Liver (tissue), 9 donors: Measurements from ENCODE around the gene MVP. TPM values are rescaled to one million over a fixed set of nuclear protein-coding genes. Genes with fewer than 3 reads are reported as not detected.

Experiments used
- DNase-seq: peaks from one replicate; pipeline ENCODE4 v3.0.0-alpha.2; 2017; ENCODE audit warnings: low spot score
- H3K27ac ChIP-seq, 2 donors: one replicate each; pipeline ENCODE4 v1.7.0; 2013; ENCODE audit warnings: inconsistent platforms in 2 of 2, low read length in 2 of 2, control low read depth in 1 of 2, low read depth in 1 of 2, mild to moderate bottlenecking in 1 of 2
- H3K27me3 ChIP-seq, 4 donors: one replicate each; pipeline versions ENCODE4 v1.6.1 to v1.7.0; 2013; ENCODE audit warnings: low read length in 3 of 4, inconsistent platforms in 1 of 4, mild to moderate bottlenecking in 1 of 4, moderate library complexity in 1 of 4; ENCODE audit not compliant: control insufficient read depth in 4 of 4, insufficient read depth in 4 of 4
- H3K36me3 ChIP-seq, 4 donors: one replicate each; pipeline versions ENCODE4 v1.6.1 to v1.7.0; 2013; ENCODE audit warnings: low read length in 3 of 4, mild to moderate bottlenecking in 3 of 4, low read depth in 1 of 4, moderate library complexity in 1 of 4; ENCODE audit not compliant: control insufficient read depth in 4 of 4, insufficient read depth in 3 of 4
- H3K4me1 ChIP-seq, 4 donors: one replicate each; pipeline versions ENCODE4 v1.6.1 to v1.7.0; 2013; ENCODE audit warnings: low read length in 3 of 4, mild to moderate bottlenecking in 3 of 4, moderate library complexity in 1 of 4; ENCODE audit not compliant: control insufficient read depth in 4 of 4, insufficient read depth in 4 of 4
- H3K4me3 ChIP-seq, 3 donors: one replicate each; pipeline versions ENCODE4 v1.6.1 to v1.7.0; 2013; ENCODE audit warnings: low read length in 3 of 3, control low read depth in 1 of 3, low read depth in 1 of 3, mild to moderate bottlenecking in 1 of 3
- H3K9ac ChIP-seq, 2 donors: one replicate each; pipeline ENCODE4 v1.7.0; 2013; ENCODE audit warnings: low read length in 2 of 2, mild to moderate bottlenecking in 2 of 2, moderate library complexity in 2 of 2, control low read depth in 1 of 2, low read depth in 1 of 2
- H3K9me3 ChIP-seq, 4 donors: one replicate each; pipeline versions ENCODE4 v1.6.1 to v1.7.0; 2013; ENCODE audit warnings: low read length in 3 of 4; ENCODE audit not compliant: control insufficient read depth in 4 of 4
- EGR1 ChIP-seq, 2 donors: IDR thresholded peaks; 2 replicates each; pipeline ENCODE4 v1.6.1; 2016 to 2018; ENCODE audit warnings: antibody characterized with exemption in 2 of 2, low read depth in 2 of 2
- FOXA1 ChIP-seq: IDR thresholded peaks from 2 replicates; pipeline ENCODE4 v1.6.1; 2016; ENCODE audit warnings: antibody characterized with exemption
- FOXA2 ChIP-seq: IDR thresholded peaks from 2 replicates; pipeline ENCODE4 v1.6.1; 2016; ENCODE audit warnings: antibody characterized with exemption
- GABPA ChIP-seq, 2 donors: IDR thresholded peaks in 1 of 2; conservative IDR thresholded peaks in 1 of 2; 2 replicates each; pipeline ENCODE4 v1.6.1; 2016; ENCODE audit warnings: antibody characterized with exemption in 2 of 2, mild to moderate bottlenecking in 1 of 2, moderate library complexity in 1 of 2
- HNF4A ChIP-seq, 2 donors: conservative IDR thresholded peaks; 2 replicates each; pipeline ENCODE4 v1.6.1; 2016; ENCODE audit warnings: antibody characterized with exemption in 2 of 2, mild to moderate bottlenecking in 2 of 2
- HNF4G ChIP-seq: IDR thresholded peaks from 2 replicates; pipeline ENCODE4 v1.6.1; 2016; ENCODE audit warnings: antibody characterized with exemption
- JUND ChIP-seq, 2 donors: IDR thresholded peaks; 2 replicates each; pipeline ENCODE4 v1.6.1; 2016; ENCODE audit warnings: antibody characterized with exemption in 2 of 2
- NR2F2 ChIP-seq: IDR thresholded peaks from 2 replicates; pipeline ENCODE4 v1.6.1; 2016; ENCODE audit warnings: antibody characterized with exemption
- RAD21 ChIP-seq, 2 donors: IDR thresholded peaks; 2 replicates each; pipeline ENCODE4 v1.6.1; 2016; ENCODE audit warnings: antibody characterized with exemption in 2 of 2, mild to moderate bottlenecking in 2 of 2
- RXRA ChIP-seq, 2 donors: IDR thresholded peaks; 2 replicates each; pipeline ENCODE4 v1.6.1; 2017 to 2018; ENCODE audit warnings: antibody characterized with exemption in 2 of 2, mild to moderate bottlenecking in 1 of 2
- SP1 ChIP-seq: IDR thresholded peaks from 2 replicates; pipeline ENCODE4 v1.6.1; 2018; ENCODE audit warnings: antibody characterized with exemption, mild to moderate bottlenecking
- TAF1 ChIP-seq: conservative IDR thresholded peaks from 2 replicates; pipeline ENCODE4 v1.6.1; 2016; ENCODE audit warnings: antibody characterized with exemption, mild to moderate bottlenecking
- YY1 ChIP-seq: IDR thresholded peaks from 2 replicates; pipeline ENCODE4 v1.6.1; 2016; ENCODE audit warnings: antibody characterized with exemption, mild to moderate bottlenecking
- WGBS: extraction: QIAGEN DNeasy Blood & Tissue Kit; methylation state at CpG from one replicate; pipeline ENCODE4 v1.1.7; 2013; 5-methylcytosine and 5-hydroxymethylcytosine counted together
- polyA plus RNA-seq, 2 donors: library from polyadenylated mRNA; stranded (reverse) in 1 of 2; unstranded in 1 of 2; fragments of 200-250 nt in 1 of 2; fragments of >200 nt in 1 of 2; fragmentation: Nextera tagmentation in 1 of 2; extraction: Ambion mirVana in 1 of 2; gene quantifications; one replicate each; pipeline versions ENCODE4 v1.2.1 to v1.2.3, GENCODE V29; 2013 to 2015
- total RNA-seq, 2 donors: library from RNA; depleted of rRNA; stranded (reverse); fragments of >200 nt; gene quantifications; one replicate each; pipeline ENCODE4 v1.2.3, GENCODE V29; 2014
- TF ChIP-seq, protein P1 (sequence below): fragments of 150-350 bp; IDR thresholded peaks from 2 replicates; pipeline ENCODE4 v1.5.1; 2017; ENCODE audit warnings: improper control_type of control experiment, low read depth, low read length; ENCODE audit not compliant: missing input control
- TF ChIP-seq, protein P2 (sequence below): IDR thresholded peaks from 2 replicates; pipeline ENCODE4 v1.6.1; 2016; ENCODE audit warnings: antibody characterized with exemption, mild to moderate bottlenecking
- TF ChIP-seq, protein P3 (sequence below): IDR thresholded peaks from 2 replicates; pipeline ENCODE4 v1.6.1; 2016; ENCODE audit warnings: antibody characterized with exemption
- TF ChIP-seq, protein P4 (sequence below): IDR thresholded peaks from 2 replicates; pipeline ENCODE4 v1.6.1; 2016; ENCODE audit warnings: antibody characterized with exemption
- TF ChIP-seq, protein P5 (sequence below): IDR thresholded peaks from 2 replicates; pipeline ENCODE4 v1.6.1; 2016; ENCODE audit warnings: antibody characterized with exemption
- donor health status: healthy.
- donor health status: healthy.
- donor health status: healthy.
- donor health status: healthy.
- donor health status: healthy.

MVP gene
- total and polyA plus RNA-seq, 4 donors = 30.7 to 78.4 (median 50.7) TPM

DNA sequence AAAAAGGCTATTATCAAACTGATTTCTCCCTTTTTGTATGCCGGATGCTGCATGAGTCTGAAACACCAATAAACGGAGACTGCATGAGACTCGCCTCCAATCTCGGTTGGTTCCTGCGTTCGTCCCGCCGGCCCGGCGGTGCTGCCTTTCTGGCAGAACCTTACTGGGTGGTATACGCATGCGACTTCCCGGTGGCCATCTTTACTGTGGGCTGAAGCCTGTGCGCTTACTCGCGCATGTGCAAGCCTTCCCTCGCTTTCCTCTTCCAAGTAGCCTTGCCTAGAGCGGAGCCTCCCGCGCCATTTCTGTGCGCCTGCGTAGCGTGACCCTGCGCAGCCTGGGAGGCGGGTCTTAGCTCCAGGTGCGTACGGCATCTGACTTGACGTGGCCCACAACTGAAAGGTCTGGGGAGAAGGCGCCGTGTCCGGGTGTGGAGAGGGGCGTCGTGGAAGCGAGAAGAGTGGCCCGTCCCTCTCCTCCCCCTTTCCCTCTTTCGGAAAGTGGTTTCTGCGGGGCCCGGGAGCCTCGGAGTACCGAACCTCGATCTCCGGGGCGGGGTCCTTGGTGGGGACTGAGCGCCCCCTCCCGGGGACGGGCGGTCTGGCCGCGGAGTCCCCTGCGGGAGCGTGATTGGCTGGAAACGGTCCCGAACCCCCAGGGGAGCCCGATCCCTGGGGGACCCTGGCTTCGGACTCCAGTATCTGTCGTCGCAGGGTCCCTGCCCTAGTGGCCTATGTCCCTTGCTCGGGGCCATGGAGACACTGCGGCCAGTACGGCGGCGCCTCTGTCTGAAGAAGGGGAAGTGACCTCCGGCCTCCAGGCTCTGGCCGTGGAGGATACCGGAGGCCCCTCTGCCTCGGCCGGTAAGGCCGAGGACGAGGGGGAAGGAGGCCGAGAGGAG, 4.2 kb upstream of the MVP start, which contains the start of gene PAGR1:
Gene PAGR1, plus strand, starts transcription at position 360 of the 901 bp plus-strand sequence. Its CDS starts 374 bp downstream, at position 734.
- Histone ChIP-seq H3K9ac (peak within 1 kb of the TSS; percentile 5 to 83), H3K9me3 (no peaks in the 10 kb centered on the region), H3K36me3 (peaks cover 0 to 9% (median 0%) of the 10 kb centered on the region in 4 donors), H3K4me3 (peak within 1 kb of the TSS; percentile 79 to 90 (median 89)), H3K27me3 (no peaks in the 10 kb centered on the region), H3K27ac (peak within 1 kb of the TSS; percentile 84 to 93), H3K4me1 (peaks cover 14 to 53% (median 38%) of the 10 kb centered on the region in 4 donors)
- no peak for TF ChIP-seq JUND (IDR thresholded peaks at IDR 0.05)
- peak; percentile 100 for TF ChIP-seq YY1
- TF ChIP-seq SP1 = peak; percentile 65
- peak; percentile 35 to 53 for TF ChIP-seq RXRA (IDR thresholded peaks at IDR 0.05)
- TF ChIP-seq, protein P1, sequence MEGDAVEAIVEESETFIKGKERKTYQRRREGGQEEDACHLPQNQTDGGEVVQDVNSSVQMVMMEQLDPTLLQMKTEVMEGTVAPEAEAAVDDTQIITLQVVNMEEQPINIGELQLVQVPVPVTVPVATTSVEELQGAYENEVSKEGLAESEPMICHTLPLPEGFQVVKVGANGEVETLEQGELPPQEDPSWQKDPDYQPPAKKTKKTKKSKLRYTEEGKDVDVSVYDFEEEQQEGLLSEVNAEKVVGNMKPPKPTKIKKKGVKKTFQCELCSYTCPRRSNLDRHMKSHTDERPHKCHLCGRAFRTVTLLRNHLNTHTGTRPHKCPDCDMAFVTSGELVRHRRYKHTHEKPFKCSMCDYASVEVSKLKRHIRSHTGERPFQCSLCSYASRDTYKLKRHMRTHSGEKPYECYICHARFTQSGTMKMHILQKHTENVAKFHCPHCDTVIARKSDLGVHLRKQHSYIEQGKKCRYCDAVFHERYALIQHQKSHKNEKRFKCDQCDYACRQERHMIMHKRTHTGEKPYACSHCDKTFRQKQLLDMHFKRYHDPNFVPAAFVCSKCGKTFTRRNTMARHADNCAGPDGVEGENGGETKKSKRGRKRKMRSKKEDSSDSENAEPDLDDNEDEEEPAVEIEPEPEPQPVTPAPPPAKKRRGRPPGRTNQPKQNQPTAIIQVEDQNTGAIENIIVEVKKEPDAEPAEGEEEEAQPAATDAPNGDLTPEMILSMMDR = peak; percentile 64
- TF ChIP-seq, protein P2, sequence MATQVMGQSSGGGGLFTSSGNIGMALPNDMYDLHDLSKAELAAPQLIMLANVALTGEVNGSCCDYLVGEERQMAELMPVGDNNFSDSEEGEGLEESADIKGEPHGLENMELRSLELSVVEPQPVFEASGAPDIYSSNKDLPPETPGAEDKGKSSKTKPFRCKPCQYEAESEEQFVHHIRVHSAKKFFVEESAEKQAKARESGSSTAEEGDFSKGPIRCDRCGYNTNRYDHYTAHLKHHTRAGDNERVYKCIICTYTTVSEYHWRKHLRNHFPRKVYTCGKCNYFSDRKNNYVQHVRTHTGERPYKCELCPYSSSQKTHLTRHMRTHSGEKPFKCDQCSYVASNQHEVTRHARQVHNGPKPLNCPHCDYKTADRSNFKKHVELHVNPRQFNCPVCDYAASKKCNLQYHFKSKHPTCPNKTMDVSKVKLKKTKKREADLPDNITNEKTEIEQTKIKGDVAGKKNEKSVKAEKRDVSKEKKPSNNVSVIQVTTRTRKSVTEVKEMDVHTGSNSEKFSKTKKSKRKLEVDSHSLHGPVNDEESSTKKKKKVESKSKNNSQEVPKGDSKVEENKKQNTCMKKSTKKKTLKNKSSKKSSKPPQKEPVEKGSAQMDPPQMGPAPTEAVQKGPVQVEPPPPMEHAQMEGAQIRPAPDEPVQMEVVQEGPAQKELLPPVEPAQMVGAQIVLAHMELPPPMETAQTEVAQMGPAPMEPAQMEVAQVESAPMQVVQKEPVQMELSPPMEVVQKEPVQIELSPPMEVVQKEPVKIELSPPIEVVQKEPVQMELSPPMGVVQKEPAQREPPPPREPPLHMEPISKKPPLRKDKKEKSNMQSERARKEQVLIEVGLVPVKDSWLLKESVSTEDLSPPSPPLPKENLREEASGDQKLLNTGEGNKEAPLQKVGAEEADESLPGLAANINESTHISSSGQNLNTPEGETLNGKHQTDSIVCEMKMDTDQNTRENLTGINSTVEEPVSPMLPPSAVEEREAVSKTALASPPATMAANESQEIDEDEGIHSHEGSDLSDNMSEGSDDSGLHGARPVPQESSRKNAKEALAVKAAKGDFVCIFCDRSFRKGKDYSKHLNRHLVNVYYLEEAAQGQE = peak; percentile 59
- no peak for TF ChIP-seq EGR1 (IDR thresholded peaks at IDR 0.05; ENCODE audit: low read depth in 2 of 2)
- TF ChIP-seq, protein P3, sequence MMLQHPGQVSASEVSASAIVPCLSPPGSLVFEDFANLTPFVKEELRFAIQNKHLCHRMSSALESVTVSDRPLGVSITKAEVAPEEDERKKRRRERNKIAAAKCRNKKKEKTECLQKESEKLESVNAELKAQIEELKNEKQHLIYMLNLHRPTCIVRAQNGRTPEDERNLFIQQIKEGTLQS = no peak
- TF ChIP-seq TAF1 = peak; percentile 70
- peak; percentile 69 to 74 for TF ChIP-seq RAD21 (IDR thresholded peaks at IDR 0.05)
- TF ChIP-seq GABPA (IDR thresholded peaks at IDR 0.05 in 1 of 2, conservative IDR thresholded peaks at IDR 0.05 in 1 of 2) = peak in 1 of 2 donors; percentile 70
- TF ChIP-seq, protein P4, sequence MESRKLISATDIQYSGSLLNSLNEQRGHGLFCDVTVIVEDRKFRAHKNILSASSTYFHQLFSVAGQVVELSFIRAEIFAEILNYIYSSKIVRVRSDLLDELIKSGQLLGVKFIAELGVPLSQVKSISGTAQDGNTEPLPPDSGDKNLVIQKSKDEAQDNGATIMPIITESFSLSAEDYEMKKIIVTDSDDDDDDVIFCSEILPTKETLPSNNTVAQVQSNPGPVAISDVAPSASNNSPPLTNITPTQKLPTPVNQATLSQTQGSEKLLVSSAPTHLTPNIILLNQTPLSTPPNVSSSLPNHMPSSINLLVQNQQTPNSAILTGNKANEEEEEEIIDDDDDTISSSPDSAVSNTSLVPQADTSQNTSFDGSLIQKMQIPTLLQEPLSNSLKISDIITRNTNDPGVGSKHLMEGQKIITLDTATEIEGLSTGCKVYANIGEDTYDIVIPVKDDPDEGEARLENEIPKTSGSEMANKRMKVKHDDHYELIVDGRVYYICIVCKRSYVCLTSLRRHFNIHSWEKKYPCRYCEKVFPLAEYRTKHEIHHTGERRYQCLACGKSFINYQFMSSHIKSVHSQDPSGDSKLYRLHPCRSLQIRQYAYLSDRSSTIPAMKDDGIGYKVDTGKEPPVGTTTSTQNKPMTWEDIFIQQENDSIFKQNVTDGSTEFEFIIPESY = peak; percentile 82
- TF ChIP-seq FOXA1 = peak; percentile 34
- TF ChIP-seq HNF4G = no peak
- TF ChIP-seq, protein P5, sequence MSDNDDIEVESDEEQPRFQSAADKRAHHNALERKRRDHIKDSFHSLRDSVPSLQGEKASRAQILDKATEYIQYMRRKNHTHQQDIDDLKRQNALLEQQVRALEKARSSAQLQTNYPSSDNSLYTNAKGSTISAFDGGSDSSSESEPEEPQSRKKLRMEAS = peak; percentile 85
- no peak for TF ChIP-seq FOXA2
- TF ChIP-seq NR2F2 = peak; percentile 32
- peak; percentile 0 to 45 for TF ChIP-seq HNF4A (conservative IDR thresholded peaks at IDR 0.05)
- peak; percentile 97 for DNase-seq
- WGBS = under 1% methylated on average over 70 of the region's 70 CpGs
